HepG2 (cell line): ENCODE results near the gene PTGIR. TPM values are rescaled to one million over a fixed set of nuclear protein-coding genes. Genes with fewer than 3 reads are reported as not detected.

ENCODE experiments used
- ATF4 ChIP-seq, 2 experiments: fragments of 450-650 bp in 1 of 2; sonication (generic) in 1 of 2; formaldehyde crosslinking; IDR thresholded peaks; 2 replicates each; pipeline versions ENCODE4 v1.5.0 to v1.8.0; 2020 to 2022; ENCODE audit warnings: mild to moderate bottlenecking in 1 of 2, missing genetic modification reagents in 1 of 2
- CENPBD1 ChIP-seq: sonication (generic); formaldehyde crosslinking; IDR thresholded peaks from 2 replicates; pipeline ENCODE4 v1.8.0; 2022; ENCODE audit warnings: missing genetic modification reagents, low read depth, mild to moderate bottlenecking, borderline replicate concordance
- DBP ChIP-seq: sonication (generic); formaldehyde crosslinking; IDR thresholded peaks from 2 replicates; pipeline ENCODE4 v1.4.0; 2020; ENCODE audit warnings: missing genetic modification reagents; ENCODE audit errors: not compliant biosample characterization
- GMEB2 ChIP-seq: IDR thresholded peaks from 2 replicates; pipeline ENCODE4 v1.6.1; 2016; ENCODE audit warnings: missing biosample characterization, missing genetic modification reagents, low read depth
- HMGXB3 ChIP-seq: sonication (generic); formaldehyde crosslinking; IDR thresholded peaks from 2 replicates; pipeline ENCODE4 v1.4.0; 2020; ENCODE audit warnings: missing genetic modification reagents, borderline replicate concordance
- PRDM10 ChIP-seq: sonication (generic); formaldehyde crosslinking; IDR thresholded peaks from 2 replicates; pipeline ENCODE4 v1.4.0; 2020; ENCODE audit warnings: low read depth, missing genetic modification reagents
- RFX3 ChIP-seq: IDR thresholded peaks from 2 replicates; pipeline ENCODE4 v1.6.1; 2016; ENCODE audit warnings: missing biosample characterization, missing genetic modification reagents
- SMARCE1 ChIP-seq: fragments of 450-650 bp; IDR thresholded peaks from 2 replicates; pipeline ENCODE4 v1.6.1; 2017; ENCODE audit warnings: borderline replicate concordance
- TCF7L2 ChIP-seq: IDR thresholded peaks from 2 replicates; pipeline ENCODE4 v1.6.1; 2011; ENCODE audit warnings: mild to moderate bottlenecking, low read depth, low read length, moderate library complexity
- ZNF121 ChIP-seq: sonication (generic); formaldehyde crosslinking; IDR thresholded peaks from 2 replicates; pipeline ENCODE4 v1.5.0; 2020; ENCODE audit warnings: mild to moderate bottlenecking, missing genetic modification reagents
- ZNF496 ChIP-seq: sonication (generic); formaldehyde crosslinking; IDR thresholded peaks from 2 replicates; pipeline ENCODE4 v1.8.1; 2023; ENCODE audit warnings: mild to moderate bottlenecking, moderate library complexity, missing genetic modification reagents; ENCODE audit not compliant: insufficient replicate concordance
- ZNF562 ChIP-seq: sonication (generic); formaldehyde crosslinking; IDR thresholded peaks from 2 replicates; pipeline ENCODE4 v1.8.0; 2022; ENCODE audit warnings: missing genetic modification reagents, borderline replicate concordance
- ZNF580 ChIP-seq: IDR thresholded peaks from 2 replicates; pipeline ENCODE4 v1.6.1; 2016; ENCODE audit warnings: low read depth, borderline replicate concordance
- ZNF879 ChIP-seq: sonication (generic); formaldehyde crosslinking; IDR thresholded peaks from 2 replicates; pipeline ENCODE4 v1.8.1; 2023; ENCODE audit warnings: missing genetic modification reagents
- polyA plus RNA-seq, 8 experiments: library from polyadenylated mRNA; depleted of rRNA in 3 of 8; stranded (reverse) in 7 of 8; unstranded in 1 of 8; fragments of >200 nt; fragmentation: Illumina TruSeq in 4 of 8; extraction: Trizol in 4 of 8; gene quantifications; 2 replicates each; pipeline versions ENCODE4 v1.2.1 to v1.2.3, GENCODE V29; 2011 to 2016; ENCODE audit warnings: low read depth in 4 of 8, missing spikeins in 1 of 8, mixed read lengths in 1 of 8; ENCODE audit not compliant: insufficient read depth in 1 of 8
- total RNA-seq, 5 experiments: library from RNA; depleted of rRNA; stranded (reverse); fragments of >200 nt; fragmentation: Illumina TruSeq; extraction: Trizol; gene quantifications; 2 replicates each; pipeline ENCODE4 v1.2.3, GENCODE V29; 2016; ENCODE audit warnings: low read depth in 1 of 5

Gene PTGIR
- total and polyA plus RNA-seq, 2 of the 13 experiments (the other 11 are each of a cell fraction or from before 2014, with no cell fraction given) = not detected

- TF ChIP-seq ZNF562 (no peak), HMGXB3 (0 out of 2 replicates have a peak, but pooled peaks have one; percentile 43), DBP (CRISPR knock-in tag) (no peak), PRDM10 (peak; percentile 99), ATF4 (CRISPR knock-in tag; IDR thresholded peaks at IDR 0.05) (peak in 1 of 2 experiments; percentile 44; a peak in 1 of 4 replicates), CENPBD1 (CRISPR knock-in tag) (no peak; the same call in 1 of the 2 replicates), ZNF496 (CRISPR knock-in tag) (no peak), RFX3 (CRISPR knock-in tag) (peak; percentile 23; the same call in 1 of the 2 replicates), GMEB2 (CRISPR knock-in tag) (no peak), TCF7L2 (no peak), ZNF121 (CRISPR knock-in tag) (no peak), ZNF879 (no peak; the same call in 1 of the 2 replicates), ZNF580 (peak; percentile 95; the same call in 1 of the 2 replicates), SMARCE1 (no peak)
Observed at GRCh38 chr19:46600384-46601317, 24.2 kb downstream of the PTGIR start (continued).
